Endothelial cell of umbilical vein (primary cell): ENCODE data around the gene RBMS1.

ENCODE experiments used
- EZH2 ChIP-seq: IDR thresholded peaks from 2 replicates; pipeline ENCODE4 v1.6.1; 2012; ENCODE audit warnings: borderline replicate concordance, low read depth, mild to moderate bottlenecking, moderate library complexity, low read length, inconsistent platforms; ENCODE audit not compliant: severe bottlenecking
- MAX ChIP-seq: IDR thresholded peaks from 2 replicates; pipeline ENCODE4 v1.6.1; 2011; ENCODE audit not compliant: insufficient read depth, insufficient read length
- POLR2A ChIP-seq: IDR thresholded peaks from 2 replicates; pipeline ENCODE4 v1.6.1; 2012; ENCODE audit warnings: low read depth, mild to moderate bottlenecking, control low read depth, low read length

- no peak for TF ChIP-seq MAX
- TF ChIP-seq EZH2, result no peak
- TF ChIP-seq POLR2A, result no peak
These were observed 120.3 kb downstream of the RBMS1 start for GRCh38 chr2:160373263-160373662.
